Activated naive CD8-positive, alpha-beta T cell treated with anti-CD3 and anti-CD28 coated beads for 36 hours (primary cell): ENCODE results near the gene CLDN10. TPM values are rescaled to one million over a fixed set of nuclear protein-coding genes. Genes with fewer than 3 reads are reported as not detected.

Experiments
- DNase-seq: peaks from one replicate; pipeline ENCODE4 v3.0.0; 2021
- H3K27ac Mint-ChIP-seq: one replicate; pipeline ENCODE4 v1.8.0; 2022; ENCODE audit warnings: mild to moderate bottlenecking, moderate library complexity, mixed read lengths
- H3K27me3 Mint-ChIP-seq: one replicate; pipeline ENCODE4 v1.8.0; 2022; ENCODE audit warnings: mild to moderate bottlenecking, mixed read lengths
- H3K36me3 Mint-ChIP-seq: one replicate; pipeline ENCODE4 v1.8.0; 2021; ENCODE audit warnings: mild to moderate bottlenecking, mixed read lengths
- H3K4me1 Mint-ChIP-seq: one replicate; pipeline ENCODE4 v1.8.0; 2021; ENCODE audit warnings: mixed read lengths
- H3K4me3 Mint-ChIP-seq: one replicate; pipeline ENCODE4 v1.8.0; 2022; ENCODE audit warnings: mild to moderate bottlenecking, moderate library complexity, mixed read lengths
- H3K9me3 Mint-ChIP-seq: one replicate; pipeline ENCODE4 v1.8.0; 2022; ENCODE audit warnings: mixed read lengths
- total RNA-seq, 2 experiments: library from RNA; stranded (reverse); gene quantifications; one replicate each; pipeline ENCODE4 v1.2.3, GENCODE V29; 2021

The CLDN10 gene
- total RNA-seq, 2 experiments from 2014 or later: not detected

- no peaks in the 10 kb centered on the region for H3K9me3 Mint-ChIP-seq
- peaks cover 16% of the 10 kb centered on the region for H3K27me3 Mint-ChIP-seq
- no peak for DNase-seq
- no peaks in the 10 kb centered on the region for H3K36me3 Mint-ChIP-seq
- H3K4me3 Mint-ChIP-seq: no peak overlapping the region
- no peak overlapping the region for H3K27ac Mint-ChIP-seq
- H3K4me1 Mint-ChIP-seq: no peaks in the 10 kb centered on the region
Observed at GRCh38 chr13:95603887-95604555, 51.5 kb downstream of the CLDN10 start.

GRCh38 chr13:95604556-95604915, 52.0 kb downstream of the CLDN10 start:
- no peaks in the 10 kb centered on the region for H3K36me3 Mint-ChIP-seq
- no peaks in the 10 kb centered on the region for H3K4me1 Mint-ChIP-seq
- DNase-seq: no peak
- H3K27me3 Mint-ChIP-seq: peaks cover 16% of the 10 kb centered on the region
- no peak overlapping the region for H3K27ac Mint-ChIP-seq
- no peak overlapping the region for H3K4me3 Mint-ChIP-seq
- H3K9me3 Mint-ChIP-seq: no peaks in the 10 kb centered on the region

GRCh38 chr13:95605448-95606125, 53.1 kb downstream of the CLDN10 start:
- peaks cover 21% of the 10 kb centered on the region for H3K27me3 Mint-ChIP-seq
- H3K27ac Mint-ChIP-seq: no peak overlapping the region

GRCh38 chr13:95607366-95607765, 54.8 kb downstream of the CLDN10 start:
- Mint-ChIP-seq H3K9me3 (no peaks in the 10 kb centered on the region), H3K36me3 (no peaks in the 10 kb centered on the region), H3K27me3 (peaks cover 14% of the 10 kb centered on the region), H3K27ac (no peak overlapping the region), H3K4me3 (no peak overlapping the region), H3K4me1 (no peaks in the 10 kb centered on the region)
- DNase-seq: no peak

More at GRCh38 chr13:95605448-95606125, 53.1 kb downstream of the CLDN10 start:
- no peak for DNase-seq
- Mint-ChIP-seq H3K4me3 (no peak overlapping the region), H3K9me3 (no peaks in the 10 kb centered on the region), H3K4me1 (no peaks in the 10 kb centered on the region), H3K36me3 (no peaks in the 10 kb centered on the region)

GRCh38 chr13:95608640-95609323, 56.3 kb downstream of the CLDN10 start:
- H3K4me1 Mint-ChIP-seq: no peaks in the 10 kb centered on the region
- DNase-seq: no peak
- H3K27ac Mint-ChIP-seq: no peak overlapping the region
- no peaks in the 10 kb centered on the region for H3K9me3 Mint-ChIP-seq
- H3K27me3 Mint-ChIP-seq: peaks cover 11% of the 10 kb centered on the region
- no peak overlapping the region for H3K4me3 Mint-ChIP-seq
- no peaks in the 10 kb centered on the region for H3K36me3 Mint-ChIP-seq

- Mint-ChIP-seq H3K4me3 (no peak overlapping the region), H3K36me3 (no peaks in the 10 kb centered on the region), H3K27me3 (peaks cover 10% of the 10 kb centered on the region), H3K4me1 (no peaks in the 10 kb centered on the region), H3K9me3 (no peaks in the 10 kb centered on the region), H3K27ac (no peak overlapping the region)
- no peak for DNase-seq
Observed at GRCh38 chr13:95614641-95615245, 62.2 kb downstream of the CLDN10 start.

GRCh38 chr13:95615539-95615938, 63.0 kb downstream of the CLDN10 start:
- Mint-ChIP-seq H3K9me3 (no peaks in the 10 kb centered on the region), H3K27me3 (peaks cover 6% of the 10 kb centered on the region), H3K27ac (no peak overlapping the region), H3K4me1 (no peaks in the 10 kb centered on the region), H3K4me3 (no peak overlapping the region), H3K36me3 (no peaks in the 10 kb centered on the region)
- DNase-seq: no peak

- no peaks in the 10 kb centered on the region for H3K9me3 Mint-ChIP-seq
- H3K4me1 Mint-ChIP-seq: no peaks in the 10 kb centered on the region
- H3K36me3 Mint-ChIP-seq: no peaks in the 10 kb centered on the region
- H3K27me3 Mint-ChIP-seq: peaks cover 19% of the 10 kb centered on the region
- H3K27ac Mint-ChIP-seq: no peak overlapping the region
- no peak for DNase-seq
- no peak overlapping the region for H3K4me3 Mint-ChIP-seq
Observed at GRCh38 chr13:95620030-95620824, 67.7 kb downstream of the CLDN10 start.

GRCh38 chr13:95620825-95621498, 68.4 kb downstream of the CLDN10 start:
- Mint-ChIP-seq H3K4me1 (no peaks in the 10 kb centered on the region), H3K27me3 (peaks cover 19% of the 10 kb centered on the region), H3K4me3 (no peak overlapping the region), H3K9me3 (no peaks in the 10 kb centered on the region), H3K27ac (no peak overlapping the region), H3K36me3 (no peaks in the 10 kb centered on the region)
- DNase-seq: no peak

- H3K27ac Mint-ChIP-seq: no peak overlapping the region
- DNase-seq: no peak
Observed at GRCh38 chr13:95623141-95623540, 70.6 kb downstream of the CLDN10 start.

GRCh38 chr13:95624020-95624419, 71.5 kb downstream of the CLDN10 start:
- peak; percentile 12 for DNase-seq
- no peaks in the 10 kb centered on the region for H3K9me3 Mint-ChIP-seq
- no peaks in the 10 kb centered on the region for H3K36me3 Mint-ChIP-seq
- no peak overlapping the region for H3K27ac Mint-ChIP-seq
- H3K4me1 Mint-ChIP-seq: no peaks in the 10 kb centered on the region
- H3K27me3 Mint-ChIP-seq: peaks cover 13% of the 10 kb centered on the region
- H3K4me3 Mint-ChIP-seq: no peak overlapping the region

More at GRCh38 chr13:95623141-95623540, 70.6 kb downstream of the CLDN10 start:
- no peaks in the 10 kb centered on the region for H3K36me3 Mint-ChIP-seq
- no peak overlapping the region for H3K4me3 Mint-ChIP-seq
- no peaks in the 10 kb centered on the region for H3K4me1 Mint-ChIP-seq
- no peaks in the 10 kb centered on the region for H3K9me3 Mint-ChIP-seq
- H3K27me3 Mint-ChIP-seq: peaks cover 13% of the 10 kb centered on the region

- H3K4me3 Mint-ChIP-seq: no peak overlapping the region
- H3K4me1 Mint-ChIP-seq: no peaks in the 10 kb centered on the region
- DNase-seq: no peak
- H3K36me3 Mint-ChIP-seq: no peaks in the 10 kb centered on the region
- no peak overlapping the region for H3K27ac Mint-ChIP-seq
- H3K9me3 Mint-ChIP-seq: no peaks in the 10 kb centered on the region
- peaks cover 17% of the 10 kb centered on the region for H3K27me3 Mint-ChIP-seq
Observed at GRCh38 chr13:95626768-95627167, 74.2 kb downstream of the CLDN10 start.

- Mint-ChIP-seq H3K9me3 (no peaks in the 10 kb centered on the region), H3K27me3 (peaks cover 18% of the 10 kb centered on the region), H3K36me3 (no peaks in the 10 kb centered on the region), H3K27ac (no peak overlapping the region), H3K4me1 (no peaks in the 10 kb centered on the region), H3K4me3 (no peak overlapping the region)
- no peak for DNase-seq
Observed at GRCh38 chr13:95627590-95627989, 75.1 kb downstream of the CLDN10 start.

- no peak overlapping the region for H3K27ac Mint-ChIP-seq
- H3K4me1 Mint-ChIP-seq: no peaks in the 10 kb centered on the region
- H3K27me3 Mint-ChIP-seq: peaks cover 13% of the 10 kb centered on the region
- no peaks in the 10 kb centered on the region for H3K9me3 Mint-ChIP-seq
- H3K36me3 Mint-ChIP-seq: no peaks in the 10 kb centered on the region
- H3K4me3 Mint-ChIP-seq: no peak overlapping the region
- no peak for DNase-seq
Observed at GRCh38 chr13:95628488-95628887, 76.0 kb downstream of the CLDN10 start.
